CD14-positive monocyte (primary cell): Measurements from ENCODE around the gene BBS9. TPM values are rescaled to one million over a fixed set of nuclear protein-coding genes. Genes with fewer than 3 reads are reported as not detected.
"Not testable (repeated sequence)": the region's sequence is repeated elsewhere in the genome, so short reads cannot be mapped to it uniquely, and the experiment has no call there.

Experiments used
- DNase-seq, 3 donors: peaks; one replicate each; pipeline ENCODE4 v3.0.0-alpha.2; 2011 to 2022
- H2AFZ ChIP-seq: 2 replicates; pipeline ENCODE4 v1.6.0; 2012; ENCODE audit warnings: mild to moderate bottlenecking, low read depth, low read length, inconsistent platforms; ENCODE audit not compliant: insufficient read depth, poor library complexity, severe bottlenecking
- H3K27ac ChIP-seq, 2 donors: 1 replicate in 1 of 2; 2 replicates in 1 of 2; pipeline ENCODE4 v1.5.1; 2012 to 2013; ENCODE audit warnings: low read length in 2 of 2, control low read depth in 1 of 2, inconsistent platforms in 1 of 2, low read depth in 1 of 2, mild to moderate bottlenecking in 1 of 2
- H3K27me3 ChIP-seq, 2 donors: one replicate each; pipeline versions ENCODE4 v1.6.0 to v1.6.1; 2011 to 2013; ENCODE audit warnings: low read length in 2 of 2; ENCODE audit not compliant: control insufficient read depth in 2 of 2, insufficient read depth in 2 of 2
- H3K36me3 ChIP-seq, 2 donors: replicated peaks in 1 of 2; 1 replicate in 1 of 2; 2 replicates in 1 of 2; pipeline versions ENCODE4 v1.5.1 to v1.6.1; 2012 to 2013; ENCODE audit warnings: low read length in 2 of 2, control low read depth in 1 of 2, inconsistent platforms in 1 of 2, mild to moderate bottlenecking in 1 of 2; ENCODE audit not compliant: insufficient read depth in 2 of 2, control insufficient read depth in 1 of 2
- H3K4me1 ChIP-seq, 2 donors: 1 replicate in 1 of 2; 2 replicates in 1 of 2; pipeline versions ENCODE4 v1.5.1 to v1.6.1; 2012 to 2013; ENCODE audit warnings: low read length in 2 of 2, control low read depth in 1 of 2, inconsistent platforms in 1 of 2, mild to moderate bottlenecking in 1 of 2, moderate library complexity in 1 of 2; ENCODE audit not compliant: insufficient read depth in 2 of 2, control insufficient read depth in 1 of 2
- H3K4me2 ChIP-seq: replicated peaks from 2 replicates; pipeline ENCODE3; 2012; ENCODE audit warnings: low read length, moderate library complexity, mild to moderate bottlenecking; ENCODE audit not compliant: poor library complexity, severe bottlenecking; ENCODE audit errors: extremely low read depth
- H3K4me3 ChIP-seq, 3 experiments: fragments of 200-600 bp in 1 of 3; sonication (generic) in 1 of 3; replicated peaks in 1 of 3; 1 replicate in 2 of 3; 2 replicates in 1 of 3; pipeline ENCODE4 v1.5.1; 2011 to 2013; ENCODE audit warnings: low read length in 3 of 3, mild to moderate bottlenecking in 3 of 3, control low read depth in 2 of 3, low read depth in 2 of 3, inconsistent platforms in 1 of 3, moderate library complexity in 1 of 3
- H3K79me2 ChIP-seq: 2 replicates; pipeline ENCODE4 v1.6.0; 2012; ENCODE audit warnings: mild to moderate bottlenecking, control low read depth, inconsistent platforms, low read length, moderate library complexity; ENCODE audit not compliant: insufficient read depth
- H3K9ac ChIP-seq: 2 replicates; pipeline ENCODE4 v1.6.0; 2017; ENCODE audit warnings: low read length, mild to moderate bottlenecking; ENCODE audit not compliant: insufficient read depth, poor library complexity, severe bottlenecking
- H3K9me3 ChIP-seq, 2 donors: replicated peaks in 1 of 2; 1 replicate in 1 of 2; 2 replicates in 1 of 2; pipeline versions ENCODE4 v1.5.1 to v1.6.1; 2012 to 2013; ENCODE audit warnings: low read length in 2 of 2, control low read depth in 1 of 2; ENCODE audit not compliant: control insufficient read depth in 1 of 2, insufficient read depth in 1 of 2
- H4K20me1 ChIP-seq: 2 replicates; pipeline ENCODE4 v1.6.0; 2012; ENCODE audit warnings: mild to moderate bottlenecking, low read length, control low read depth, moderate library complexity; ENCODE audit not compliant: insufficient read depth
- H3K27ac Mint-ChIP-seq, 7 donors: one replicate each; pipeline ENCODE4 v1.8.0; 2020; ENCODE audit warnings: mild to moderate bottlenecking in 7 of 7, mixed read lengths in 7 of 7, moderate library complexity in 6 of 7, inconsistent platforms in 2 of 7
- H3K27me3 Mint-ChIP-seq, 3 donors: one replicate each; pipeline ENCODE4 v1.8.0; 2021 to 2022; ENCODE audit warnings: low read depth in 3 of 3, mild to moderate bottlenecking in 3 of 3, mixed read lengths in 3 of 3, moderate library complexity in 3 of 3, inconsistent platforms in 1 of 3
- H3K36me3 Mint-ChIP-seq, 2 donors: one replicate each; pipeline ENCODE4 v1.8.0; 2020; ENCODE audit warnings: mixed read lengths in 2 of 2, inconsistent platforms in 1 of 2, mild to moderate bottlenecking in 1 of 2
- H3K4me1 Mint-ChIP-seq: one replicate; pipeline ENCODE4 v1.8.0; 2020; ENCODE audit warnings: mild to moderate bottlenecking, mixed read lengths
- H3K4me3 Mint-ChIP-seq, 2 donors: one replicate each; pipeline ENCODE4 v1.8.0; 2020; ENCODE audit warnings: mild to moderate bottlenecking in 2 of 2, mixed read lengths in 2 of 2, moderate library complexity in 1 of 2
- H3K9me3 Mint-ChIP-seq, 7 donors: one replicate each; pipeline ENCODE4 v1.8.0; 2020 to 2022; ENCODE audit warnings: mixed read lengths in 7 of 7, mild to moderate bottlenecking in 6 of 7, moderate library complexity in 6 of 7, inconsistent platforms in 2 of 7
- WGBS: methylation state at CpG from one replicate; pipeline ENCODE4 v1.1.5; 2013; ENCODE audit warnings: missing lambda C conversion rate; ENCODE audit not compliant: insufficient coverage; 5-methylcytosine and 5-hydroxymethylcytosine counted together
- intact Hi-C, 2 donors: fragments of 100-400 bp; cut with micrococcal nuclease; formaldehyde crosslinking; loops; one replicate each; pipeline versions ENCODE4 v1.15.0 to v1.15.1; 2023
- polyA plus RNA-seq, 3 donors: library from polyadenylated mRNA; depleted of rRNA in 1 of 3; unstranded in 2 of 3; stranded (reverse) in 1 of 3; fragments of 300-500 nt in 2 of 3; fragments of >200 nt in 1 of 3; fragmentation: Illumina TruSeq in 2 of 3; gene quantifications; 1 replicate in 2 of 3; 2 replicates in 1 of 3; pipeline ENCODE4 v1.2.3, GENCODE V29; 2012 to 2021
- TF ChIP-seq, protein P1 (sequence below): fragments of 200-600 bp; IDR thresholded peaks from one replicate; pipeline ENCODE4 v1.8.0; 2022; ENCODE audit warnings: antibody characterized with exemption, mild to moderate bottlenecking

Gene BBS9
- polyA plus RNA-seq, 3 donors, result 4.9 to 7.5 (median 6.8) TPM

DNA sequence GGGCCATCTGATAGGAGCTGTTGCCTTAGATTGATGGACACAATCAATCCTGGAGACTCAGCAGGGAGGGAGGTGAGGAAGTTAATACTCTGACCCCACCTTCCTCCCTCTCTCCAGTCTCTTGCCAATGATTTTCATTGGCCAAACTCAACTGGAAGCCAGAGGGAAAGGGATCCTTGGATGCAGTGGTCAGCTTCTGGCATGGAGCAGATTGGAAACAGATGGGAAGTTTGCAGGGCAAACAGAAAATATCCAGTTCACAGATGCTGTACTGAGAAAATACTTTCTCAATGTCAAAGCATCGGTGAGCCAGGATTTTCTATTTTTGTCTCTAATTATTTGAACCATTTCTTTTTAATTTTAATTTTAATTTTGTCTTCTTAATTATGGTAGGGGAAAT is 170.8 kb downstream of the BBS9 start:
- Histone ChIP-seq H3K36me3 (no peaks in the 10 kb centered on the region), H3K4me1 (no peaks in the 10 kb centered on the region), H3K79me2 (no peaks in the 10 kb centered on the region), H2AFZ (no peak overlapping the region), H3K27ac (no peak overlapping the region), H3K4me2 (no peak overlapping the region), H3K9ac (no peak overlapping the region), H3K27me3 (no peaks in the 10 kb centered on the region), H3K4me3 (no peak overlapping the region), H4K20me1 (no peaks in the 10 kb centered on the region), H3K9me3 (peaks cover 15 to 17% of the 10 kb centered on the region in 2 donors)
- H3K27me3 Mint-ChIP-seq, result no peaks in the 10 kb centered on the region
- H3K36me3 Mint-ChIP-seq, result peaks cover 0 to 7% of the 10 kb centered on the region in 2 donors
- no peaks in the 10 kb centered on the region for H3K4me1 Mint-ChIP-seq
- H3K27ac Mint-ChIP-seq, result no peak overlapping the region
- TF ChIP-seq, protein P1, sequence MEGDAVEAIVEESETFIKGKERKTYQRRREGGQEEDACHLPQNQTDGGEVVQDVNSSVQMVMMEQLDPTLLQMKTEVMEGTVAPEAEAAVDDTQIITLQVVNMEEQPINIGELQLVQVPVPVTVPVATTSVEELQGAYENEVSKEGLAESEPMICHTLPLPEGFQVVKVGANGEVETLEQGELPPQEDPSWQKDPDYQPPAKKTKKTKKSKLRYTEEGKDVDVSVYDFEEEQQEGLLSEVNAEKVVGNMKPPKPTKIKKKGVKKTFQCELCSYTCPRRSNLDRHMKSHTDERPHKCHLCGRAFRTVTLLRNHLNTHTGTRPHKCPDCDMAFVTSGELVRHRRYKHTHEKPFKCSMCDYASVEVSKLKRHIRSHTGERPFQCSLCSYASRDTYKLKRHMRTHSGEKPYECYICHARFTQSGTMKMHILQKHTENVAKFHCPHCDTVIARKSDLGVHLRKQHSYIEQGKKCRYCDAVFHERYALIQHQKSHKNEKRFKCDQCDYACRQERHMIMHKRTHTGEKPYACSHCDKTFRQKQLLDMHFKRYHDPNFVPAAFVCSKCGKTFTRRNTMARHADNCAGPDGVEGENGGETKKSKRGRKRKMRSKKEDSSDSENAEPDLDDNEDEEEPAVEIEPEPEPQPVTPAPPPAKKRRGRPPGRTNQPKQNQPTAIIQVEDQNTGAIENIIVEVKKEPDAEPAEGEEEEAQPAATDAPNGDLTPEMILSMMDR, result no peak
- no CpG with 5 or more reads among the region's 1 CpG for WGBS
- peaks cover 17 to 30% (median 25%) of the 10 kb centered on the region in 7 donors for H3K9me3 Mint-ChIP-seq
- intact Hi-C loops, result no loop called here
- no peak for DNase-seq
- no peak overlapping the region for H3K4me3 Mint-ChIP-seq

DNA sequence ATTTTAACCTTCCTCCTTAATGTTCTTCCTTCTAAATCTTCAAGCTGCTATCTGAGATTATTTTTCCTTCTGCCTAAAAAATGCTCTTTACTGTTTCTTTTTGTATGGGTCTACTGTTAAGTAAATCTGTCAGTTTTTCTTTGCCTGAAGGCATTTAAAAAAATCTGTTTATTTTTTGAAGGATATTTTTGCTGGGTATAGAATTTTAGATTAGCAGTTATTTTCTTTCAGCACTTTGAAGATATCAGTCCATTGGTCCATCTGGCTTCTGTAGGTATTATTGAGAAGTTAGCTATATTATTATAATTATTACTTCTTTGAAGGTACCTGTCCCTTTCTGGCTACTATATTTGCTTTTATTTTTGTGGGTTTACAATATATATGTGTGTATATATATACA is 171.4 kb downstream of the BBS9 start:
- Histone ChIP-seq H3K9me3 (peaks cover 15 to 17% of the 10 kb centered on the region in 2 donors), H3K4me3 (no peak overlapping the region), H3K4me2 (no peak overlapping the region), H3K27ac (no peak overlapping the region), H4K20me1 (no peaks in the 10 kb centered on the region), H3K4me1 (no peaks in the 10 kb centered on the region), H2AFZ (no peak overlapping the region), H3K9ac (no peak overlapping the region), H3K36me3 (no peaks in the 10 kb centered on the region), H3K79me2 (no peaks in the 10 kb centered on the region), H3K27me3 (no peaks in the 10 kb centered on the region)
- intact Hi-C loops, result no loop called here
- no peak overlapping the region for H3K4me3 Mint-ChIP-seq
- TF ChIP-seq, protein P1, result no peak
- H3K27ac Mint-ChIP-seq, result no peak overlapping the region
- H3K9me3 Mint-ChIP-seq, result peaks cover 20 to 30% (median 26%) of the 10 kb centered on the region in 7 donors
- DNase-seq, result no peak
- H3K27me3 Mint-ChIP-seq, result no peaks in the 10 kb centered on the region
- peaks cover 0 to 7% of the 10 kb centered on the region in 2 donors for H3K36me3 Mint-ChIP-seq
- no peaks in the 10 kb centered on the region for H3K4me1 Mint-ChIP-seq

- H3K36me3 ChIP-seq, H3K4me1 ChIP-seq, H3K27ac Mint-ChIP-seq, DNase-seq, H3K36me3 Mint-ChIP-seq, H3K27me3 ChIP-seq, H2AFZ ChIP-seq, H3K9ac ChIP-seq, H4K20me1 ChIP-seq, H3K4me1 Mint-ChIP-seq, H3K4me2 ChIP-seq, H3K27ac ChIP-seq, H3K4me3 Mint-ChIP-seq, H3K4me3 ChIP-seq, intact Hi-C loops, H3K79me2 ChIP-seq, H3K27me3 Mint-ChIP-seq: not testable (repeated sequence)
- peaks cover 15 to 17% of the 10 kb centered on the region in 2 donors for H3K9me3 ChIP-seq
- peaks cover 21 to 30% (median 26%) of the 10 kb centered on the region in 7 donors for H3K9me3 Mint-ChIP-seq
- WGBS, result 94% methylated on average over 31 of the region's 33 CpGs
Observed at GRCh38 chr7:33303978-33304557, 174.7 kb downstream of the BBS9 start.
